Activated naive CD8-positive, alpha-beta T cell (primary cell): Measurements from ENCODE around the gene KPTN.
"Not testable (repeated sequence)": the region's sequence is repeated elsewhere in the genome, so short reads cannot be mapped to it uniquely, and the experiment has no call there.

Experiments used
- H3K27ac Mint-ChIP-seq: one replicate; pipeline ENCODE4 v1.8.0; 2021; ENCODE audit warnings: mixed read lengths
- H3K27me3 Mint-ChIP-seq: one replicate; pipeline ENCODE4 v1.8.0; 2021; ENCODE audit warnings: mixed read lengths
- H3K36me3 Mint-ChIP-seq: one replicate; pipeline ENCODE4 v1.8.0; 2021; ENCODE audit warnings: mixed read lengths
- H3K4me1 Mint-ChIP-seq: one replicate; pipeline ENCODE4 v1.8.0; 2021; ENCODE audit warnings: low read depth, mixed read lengths
- H3K4me3 Mint-ChIP-seq: one replicate; pipeline ENCODE4 v1.8.0; 2021; ENCODE audit warnings: mild to moderate bottlenecking, mixed read lengths
- H3K9me3 Mint-ChIP-seq: one replicate; pipeline ENCODE4 v1.8.0; 2021; ENCODE audit warnings: low read depth, mixed read lengths

The KPTN gene

GRCh38 chr19:47489072-47489914 is 5.3 kb upstream of the KPTN start:
- H3K27ac Mint-ChIP-seq: no peak overlapping the region
- H3K9me3 Mint-ChIP-seq: no peaks in the 10 kb centered on the region
- no peak overlapping the region for H3K4me3 Mint-ChIP-seq
- H3K4me1 Mint-ChIP-seq: peaks cover 39% of the 10 kb centered on the region
- no peaks in the 10 kb centered on the region for H3K36me3 Mint-ChIP-seq
- H3K27me3 Mint-ChIP-seq: no peaks in the 10 kb centered on the region

GRCh38 chr19:47487551-47488515 is 3.8 kb upstream of the KPTN start:
- H3K36me3 Mint-ChIP-seq: no peaks in the 10 kb centered on the region
- no peaks in the 10 kb centered on the region for H3K9me3 Mint-ChIP-seq
- H3K4me3 Mint-ChIP-seq: no peak overlapping the region
- peaks cover 45% of the 10 kb centered on the region for H3K4me1 Mint-ChIP-seq
- H3K27me3 Mint-ChIP-seq: no peaks in the 10 kb centered on the region
- H3K27ac Mint-ChIP-seq: peak overlapping the region; percentile 89

- peak overlapping the region; percentile 51 for H3K4me3 Mint-ChIP-seq
- H3K9me3 Mint-ChIP-seq: no peaks in the 10 kb centered on the region
- H3K27ac Mint-ChIP-seq: peak overlapping the region; percentile 89
- H3K4me1 Mint-ChIP-seq: peaks cover 45% of the 10 kb centered on the region
- H3K27me3 Mint-ChIP-seq: no peaks in the 10 kb centered on the region
- H3K36me3 Mint-ChIP-seq: no peaks in the 10 kb centered on the region
Measured at GRCh38 chr19:47486900-47487299, 2.9 kb upstream of the KPTN start.

- peak overlapping the region; percentile 12 for H3K4me3 Mint-ChIP-seq
- H3K27ac Mint-ChIP-seq: peak overlapping the region; percentile 89
- not testable (repeated sequence) for H3K9me3 Mint-ChIP-seq, H3K27me3 Mint-ChIP-seq, H3K36me3 Mint-ChIP-seq
- peaks cover 45% of the 10 kb centered on the region for H3K4me1 Mint-ChIP-seq
Measured at GRCh38 chr19:47486220-47486619, 2.2 kb upstream of the KPTN start.

- Mint-ChIP-seq H3K4me1 (peaks cover 43% of the 10 kb centered on the region), H3K9me3 (no peaks in the 10 kb centered on the region), H3K36me3 (no peaks in the 10 kb centered on the region), H3K27ac (peak overlapping the region; percentile 99), H3K27me3 (no peaks in the 10 kb centered on the region), H3K4me3 (peak overlapping the region; percentile 99)
Measured at GRCh38 chr19:47485210-47485609, 1.2 kb upstream of the KPTN start.

- H3K9me3 Mint-ChIP-seq: no peaks in the 10 kb centered on the region
- H3K27me3 Mint-ChIP-seq: no peaks in the 10 kb centered on the region
- peak overlapping the region; percentile 99 for H3K27ac Mint-ChIP-seq
- peaks cover 2% of the 10 kb centered on the region for H3K36me3 Mint-ChIP-seq
- H3K4me1 Mint-ChIP-seq: peaks cover 40% of the 10 kb centered on the region
- peak overlapping the region; percentile 99 for H3K4me3 Mint-ChIP-seq
Measured at GRCh38 chr19:47483200-47483599, 819 bp downstream of the KPTN start.

- no peaks in the 10 kb centered on the region for H3K27me3 Mint-ChIP-seq
- no peak overlapping the region for H3K4me3 Mint-ChIP-seq
- H3K27ac Mint-ChIP-seq: no peak overlapping the region
Measured at GRCh38 chr19:47481460-47482052, 2.5 kb downstream of the KPTN start.

GRCh38 chr19:47480658-47481057 is 3.4 kb downstream of the KPTN start:
- Mint-ChIP-seq H3K4me3 (no peak overlapping the region), H3K36me3 (peaks cover 2% of the 10 kb centered on the region), H3K4me1 (peaks cover 18% of the 10 kb centered on the region), H3K27ac (no peak overlapping the region), H3K9me3 (no peaks in the 10 kb centered on the region), H3K27me3 (no peaks in the 10 kb centered on the region)

More at GRCh38 chr19:47481460-47482052, 2.5 kb downstream of the KPTN start:
- Mint-ChIP-seq H3K36me3 (peaks cover 2% of the 10 kb centered on the region), H3K9me3 (no peaks in the 10 kb centered on the region), H3K4me1 (peaks cover 27% of the 10 kb centered on the region)

GRCh38 chr19:47479701-47480503 is 4.1 kb downstream of the KPTN start:
- Mint-ChIP-seq H3K4me3 (no peak overlapping the region), H3K27me3 (peaks cover 1% of the 10 kb centered on the region), H3K36me3 (peaks cover 3% of the 10 kb centered on the region), H3K9me3 (no peaks in the 10 kb centered on the region), H3K4me1 (peaks cover 10% of the 10 kb centered on the region), H3K27ac (no peak overlapping the region)

- H3K9me3 Mint-ChIP-seq: no peaks in the 10 kb centered on the region
- peaks cover 9% of the 10 kb centered on the region for H3K27me3 Mint-ChIP-seq
- H3K4me1 Mint-ChIP-seq: peaks cover 3% of the 10 kb centered on the region
- no peak overlapping the region for H3K27ac Mint-ChIP-seq
- H3K36me3 Mint-ChIP-seq: peaks cover 5% of the 10 kb centered on the region
- H3K4me3 Mint-ChIP-seq: no peak overlapping the region
Measured at GRCh38 chr19:47476438-47476972, 7.5 kb downstream of the KPTN start.

GRCh38 chr19:47475465-47475864 is 8.6 kb downstream of the KPTN start:
- Mint-ChIP-seq H3K27me3 (peaks cover 15% of the 10 kb centered on the region), H3K4me1 (peaks cover 10% of the 10 kb centered on the region), H3K27ac (no peak overlapping the region), H3K4me3 (no peak overlapping the region), H3K9me3 (no peaks in the 10 kb centered on the region), H3K36me3 (peaks cover 5% of the 10 kb centered on the region)

GRCh38 chr19:47473336-47473735 is 10.7 kb downstream of the KPTN start:
- Mint-ChIP-seq H3K9me3 (no peaks in the 10 kb centered on the region), H3K36me3 (peaks cover 3% of the 10 kb centered on the region), H3K27me3 (peaks cover 24% of the 10 kb centered on the region)

GRCh38 chr19:47471733-47472457 is 12.1 kb downstream of the KPTN start, which contains the start of gene SLC8A2:
Gene SLC8A2, minus strand, starts transcription at chr19:47471893. Its CDS starts 5,490 bp downstream, at chr19:47466403.
- H3K27ac Mint-ChIP-seq: no peak within 1 kb of the TSS
- H3K27me3 Mint-ChIP-seq: peaks cover 29% of the 10 kb centered on the region
- H3K36me3 Mint-ChIP-seq: peaks cover 3% of the 10 kb centered on the region
- peaks cover 14% of the 10 kb centered on the region for H3K4me1 Mint-ChIP-seq
- H3K9me3 Mint-ChIP-seq: no peaks in the 10 kb centered on the region
- H3K4me3 Mint-ChIP-seq: peak within 1 kb of the TSS; percentile 72

More at GRCh38 chr19:47473336-47473735, 10.7 kb downstream of the KPTN start:
- no peak overlapping the region for H3K27ac Mint-ChIP-seq
- H3K4me1 Mint-ChIP-seq: peaks cover 14% of the 10 kb centered on the region
- H3K4me3 Mint-ChIP-seq: no peak overlapping the region
